Measurements from ENCODE around the gene PI4KB.

GRCh38 chr1:151315565-151316235, 11.5 kb downstream of the PI4KB start:
- no peak for TF ChIP-seq POLR2A (IDR thresholded peaks at IDR 0.05)
- TF ChIP-seq, protein P1, sequence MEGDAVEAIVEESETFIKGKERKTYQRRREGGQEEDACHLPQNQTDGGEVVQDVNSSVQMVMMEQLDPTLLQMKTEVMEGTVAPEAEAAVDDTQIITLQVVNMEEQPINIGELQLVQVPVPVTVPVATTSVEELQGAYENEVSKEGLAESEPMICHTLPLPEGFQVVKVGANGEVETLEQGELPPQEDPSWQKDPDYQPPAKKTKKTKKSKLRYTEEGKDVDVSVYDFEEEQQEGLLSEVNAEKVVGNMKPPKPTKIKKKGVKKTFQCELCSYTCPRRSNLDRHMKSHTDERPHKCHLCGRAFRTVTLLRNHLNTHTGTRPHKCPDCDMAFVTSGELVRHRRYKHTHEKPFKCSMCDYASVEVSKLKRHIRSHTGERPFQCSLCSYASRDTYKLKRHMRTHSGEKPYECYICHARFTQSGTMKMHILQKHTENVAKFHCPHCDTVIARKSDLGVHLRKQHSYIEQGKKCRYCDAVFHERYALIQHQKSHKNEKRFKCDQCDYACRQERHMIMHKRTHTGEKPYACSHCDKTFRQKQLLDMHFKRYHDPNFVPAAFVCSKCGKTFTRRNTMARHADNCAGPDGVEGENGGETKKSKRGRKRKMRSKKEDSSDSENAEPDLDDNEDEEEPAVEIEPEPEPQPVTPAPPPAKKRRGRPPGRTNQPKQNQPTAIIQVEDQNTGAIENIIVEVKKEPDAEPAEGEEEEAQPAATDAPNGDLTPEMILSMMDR (IDR thresholded peaks at IDR 0.05): no peak
